ENCODE results near the gene CNTNAP2. TPM values are rescaled to one million over a fixed set of nuclear protein-coding genes. Genes with fewer than 3 reads are reported as not detected.

CNTNAP2 gene
- total RNA-seq, 4 donors from 2014 or later: not detected

GRCh38 chr7:147569116-147569913 is 1452.7 kb downstream of the CNTNAP2 start:
- DNase-seq (no peak), ATAC-seq (no peak)
- H3K36me3 ChIP-seq: no peaks in the 10 kb centered on the region
- intact Hi-C loops (cut with DNase I; ENCODE audit: low total_unique reads): no loop called here
- H3K9me3 ChIP-seq: no peaks in the 10 kb centered on the region
- H3K4me3 ChIP-seq: no peak overlapping the region
- no peak for TF ChIP-seq POLR2A (IDR thresholded peaks at IDR 0.05)
- TF ChIP-seq, protein P1, sequence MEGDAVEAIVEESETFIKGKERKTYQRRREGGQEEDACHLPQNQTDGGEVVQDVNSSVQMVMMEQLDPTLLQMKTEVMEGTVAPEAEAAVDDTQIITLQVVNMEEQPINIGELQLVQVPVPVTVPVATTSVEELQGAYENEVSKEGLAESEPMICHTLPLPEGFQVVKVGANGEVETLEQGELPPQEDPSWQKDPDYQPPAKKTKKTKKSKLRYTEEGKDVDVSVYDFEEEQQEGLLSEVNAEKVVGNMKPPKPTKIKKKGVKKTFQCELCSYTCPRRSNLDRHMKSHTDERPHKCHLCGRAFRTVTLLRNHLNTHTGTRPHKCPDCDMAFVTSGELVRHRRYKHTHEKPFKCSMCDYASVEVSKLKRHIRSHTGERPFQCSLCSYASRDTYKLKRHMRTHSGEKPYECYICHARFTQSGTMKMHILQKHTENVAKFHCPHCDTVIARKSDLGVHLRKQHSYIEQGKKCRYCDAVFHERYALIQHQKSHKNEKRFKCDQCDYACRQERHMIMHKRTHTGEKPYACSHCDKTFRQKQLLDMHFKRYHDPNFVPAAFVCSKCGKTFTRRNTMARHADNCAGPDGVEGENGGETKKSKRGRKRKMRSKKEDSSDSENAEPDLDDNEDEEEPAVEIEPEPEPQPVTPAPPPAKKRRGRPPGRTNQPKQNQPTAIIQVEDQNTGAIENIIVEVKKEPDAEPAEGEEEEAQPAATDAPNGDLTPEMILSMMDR (IDR thresholded peaks at IDR 0.05 in 4 of 5, conservative IDR thresholded peaks at IDR 0.05 in 1 of 5): no peak
- in situ Hi-C loops (cut with MboI; ENCODE audit: low sequenced_read_pairs in 4 of 4): no loop called here
- no peaks in the 10 kb centered on the region for H3K4me1 ChIP-seq
- no peaks in the 10 kb centered on the region for H3K27me3 ChIP-seq
- H3K27ac ChIP-seq: no peak overlapping the region

- DNase-seq (no peak), ATAC-seq (no peak)
- no peak overlapping the region for H3K4me3 ChIP-seq
- no peaks in the 10 kb centered on the region for H3K36me3 ChIP-seq
- H3K27me3 ChIP-seq: no peaks in the 10 kb centered on the region
- no peak overlapping the region for H3K27ac ChIP-seq
- in situ Hi-C loops (cut with MboI; ENCODE audit: low sequenced_read_pairs in 4 of 4): no loop called here
- TF ChIP-seq POLR2A (IDR thresholded peaks at IDR 0.05): no peak
- TF ChIP-seq, protein P1 (IDR thresholded peaks at IDR 0.05 in 4 of 5, conservative IDR thresholded peaks at IDR 0.05 in 1 of 5): no peak
- intact Hi-C loops (cut with DNase I; ENCODE audit: low total_unique reads): no loop called here
- H3K4me1 ChIP-seq: no peaks in the 10 kb centered on the region
- H3K9me3 ChIP-seq: no peaks in the 10 kb centered on the region
Measured at GRCh38 chr7:147570390-147570789, 1453.8 kb downstream of the CNTNAP2 start.

DNA sequence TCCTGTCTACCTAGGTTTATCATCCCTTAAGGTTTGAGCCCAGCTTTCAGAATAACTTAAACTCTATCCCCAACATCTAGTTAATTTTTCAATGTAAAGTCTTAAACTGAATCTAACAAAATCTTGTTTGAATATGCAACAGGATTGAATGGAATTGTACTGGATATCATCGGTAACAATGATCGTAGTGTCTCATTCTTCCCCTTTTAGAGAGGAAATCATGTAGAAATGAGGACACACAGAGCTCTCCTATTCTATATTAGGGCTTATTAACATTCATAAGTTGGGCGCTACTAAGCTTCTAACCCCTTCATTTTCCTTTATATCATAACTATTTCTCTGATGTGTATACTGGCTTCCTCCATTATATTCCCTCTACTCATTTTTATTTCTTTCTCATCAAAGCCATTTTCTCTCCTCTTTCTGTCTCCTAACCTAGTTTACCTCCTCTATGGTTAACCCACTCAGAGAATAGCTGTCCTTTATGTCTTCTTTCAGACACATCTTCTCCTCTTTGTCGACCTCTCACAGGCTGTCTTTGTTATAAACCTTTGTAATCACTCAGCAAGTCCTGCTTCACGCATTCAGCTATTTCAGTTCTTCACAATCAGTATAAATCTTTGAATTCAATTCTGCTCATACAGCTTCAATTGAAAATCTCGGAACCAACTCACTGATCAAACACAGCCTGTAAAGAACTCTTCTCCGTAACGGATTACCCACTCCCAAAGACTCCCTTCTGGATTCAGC is 1455.0 kb downstream of the CNTNAP2 start:
- Histone ChIP-seq H3K4me1 (no peaks in the 10 kb centered on the region), H3K36me3 (no peaks in the 10 kb centered on the region), H3K4me3 (no peak overlapping the region), H3K27me3 (no peaks in the 10 kb centered on the region), H3K27ac (no peak overlapping the region), H3K9me3 (no peaks in the 10 kb centered on the region)
- DNase-seq (no peak), ATAC-seq (no peak)
- intact Hi-C loops (cut with DNase I; ENCODE audit: low total_unique reads) (no loop called here), in situ Hi-C loops (cut with MboI; ENCODE audit: low sequenced_read_pairs in 4 of 4) (no loop called here)
- no peak for TF ChIP-seq POLR2A (IDR thresholded peaks at IDR 0.05)
- TF ChIP-seq, protein P1 (IDR thresholded peaks at IDR 0.05 in 4 of 5, conservative IDR thresholded peaks at IDR 0.05 in 1 of 5): no peak

DNA sequence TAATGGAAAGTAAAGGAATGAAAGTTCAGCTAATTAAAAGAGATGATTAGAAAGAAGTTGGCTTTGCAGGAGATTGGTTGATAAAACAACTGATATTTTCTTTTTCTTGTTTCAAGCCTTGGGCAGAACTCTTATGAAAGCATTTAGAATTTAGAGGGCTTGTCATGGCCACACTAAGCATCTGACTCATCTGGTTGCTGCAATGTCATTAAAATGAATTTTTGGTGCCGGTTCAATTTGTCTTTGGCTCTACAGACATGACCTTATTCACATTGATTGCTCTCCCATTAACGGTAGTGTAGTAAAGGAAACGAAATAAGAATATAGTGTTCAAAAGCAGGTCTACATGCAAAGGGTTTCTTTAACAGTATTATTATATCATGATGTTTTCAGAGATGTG is 1461.6 kb downstream of the CNTNAP2 start:
- TF ChIP-seq, protein P1 (IDR thresholded peaks at IDR 0.05 in 4 of 5, conservative IDR thresholded peaks at IDR 0.05 in 1 of 5): no peak
- TF ChIP-seq POLR2A (IDR thresholded peaks at IDR 0.05): no peak
- in situ Hi-C loops (cut with MboI; ENCODE audit: low sequenced_read_pairs in 4 of 4) (no loop called here), intact Hi-C loops (cut with DNase I; ENCODE audit: low total_unique reads) (no loop called here)
- no peak overlapping the region for H3K4me3 ChIP-seq
- no peak for DNase-seq
- ATAC-seq: no peak
- H3K27me3 ChIP-seq: no peaks in the 10 kb centered on the region
- no peak overlapping the region for H3K27ac ChIP-seq
- H3K36me3 ChIP-seq: no peaks in the 10 kb centered on the region
- H3K4me1 ChIP-seq: no peaks in the 10 kb centered on the region
- no peaks in the 10 kb centered on the region for H3K9me3 ChIP-seq

All from gastrocnemius medialis (tissue), 4 donors.